AG09309 (cell line): ENCODE measurements around the gene EHBP1.

ENCODE experiments used
- DNase-seq: peaks from one replicate; pipeline ENCODE4 v3.0.0-alpha.2; 2010; ENCODE audit warnings: low read depth
- H3K4me3 ChIP-seq: 2 replicates; pipeline ENCODE4 v1.5.1; 2011; ENCODE audit warnings: mild to moderate bottlenecking, low read depth, low read length, moderate library complexity; ENCODE audit not compliant: control insufficient read depth
- TF ChIP-seq, protein P1 (sequence below): IDR thresholded peaks from 2 replicates; pipeline ENCODE4 v1.5.1; 2011; ENCODE audit warnings: mild to moderate bottlenecking, low read depth, low read length, inconsistent platforms; ENCODE audit not compliant: insufficient read depth, control insufficient read depth; ENCODE audit errors: missing control alignments

Gene EHBP1

GRCh38 chr2:62795341-62795740 is 89.8 kb downstream of the EHBP1 start:
- no peak for DNase-seq
- no peak overlapping the region for H3K4me3 ChIP-seq
- TF ChIP-seq, protein P1, sequence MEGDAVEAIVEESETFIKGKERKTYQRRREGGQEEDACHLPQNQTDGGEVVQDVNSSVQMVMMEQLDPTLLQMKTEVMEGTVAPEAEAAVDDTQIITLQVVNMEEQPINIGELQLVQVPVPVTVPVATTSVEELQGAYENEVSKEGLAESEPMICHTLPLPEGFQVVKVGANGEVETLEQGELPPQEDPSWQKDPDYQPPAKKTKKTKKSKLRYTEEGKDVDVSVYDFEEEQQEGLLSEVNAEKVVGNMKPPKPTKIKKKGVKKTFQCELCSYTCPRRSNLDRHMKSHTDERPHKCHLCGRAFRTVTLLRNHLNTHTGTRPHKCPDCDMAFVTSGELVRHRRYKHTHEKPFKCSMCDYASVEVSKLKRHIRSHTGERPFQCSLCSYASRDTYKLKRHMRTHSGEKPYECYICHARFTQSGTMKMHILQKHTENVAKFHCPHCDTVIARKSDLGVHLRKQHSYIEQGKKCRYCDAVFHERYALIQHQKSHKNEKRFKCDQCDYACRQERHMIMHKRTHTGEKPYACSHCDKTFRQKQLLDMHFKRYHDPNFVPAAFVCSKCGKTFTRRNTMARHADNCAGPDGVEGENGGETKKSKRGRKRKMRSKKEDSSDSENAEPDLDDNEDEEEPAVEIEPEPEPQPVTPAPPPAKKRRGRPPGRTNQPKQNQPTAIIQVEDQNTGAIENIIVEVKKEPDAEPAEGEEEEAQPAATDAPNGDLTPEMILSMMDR = no peak

GRCh38 chr2:62797107-62797506 is 91.6 kb downstream of the EHBP1 start:
- H3K4me3 ChIP-seq = no peak overlapping the region
- TF ChIP-seq, protein P1 = no peak
- no peak for DNase-seq

DNA sequence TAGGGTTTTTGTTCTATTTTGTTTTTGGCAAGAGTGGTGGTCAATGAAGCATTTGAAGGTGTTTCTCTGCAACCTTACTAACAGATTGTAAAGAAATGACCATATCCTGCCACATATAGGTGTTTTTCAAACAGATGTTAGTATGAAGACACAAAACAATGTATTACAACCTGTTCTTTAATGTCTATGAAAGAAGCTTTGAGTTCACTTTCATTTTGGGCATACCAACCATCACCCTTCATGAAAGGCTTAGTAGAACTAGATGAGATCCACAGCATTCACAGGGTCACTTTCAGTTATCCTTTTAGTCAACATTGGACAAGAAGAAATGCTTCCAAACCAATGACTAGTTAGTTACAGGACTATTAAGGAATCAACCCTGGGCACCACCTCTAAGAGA is 95.1 kb downstream of the EHBP1 start:
- TF ChIP-seq, protein P1 = no peak
- DNase-seq = no peak
- H3K4me3 ChIP-seq = no peak overlapping the region

DNA sequence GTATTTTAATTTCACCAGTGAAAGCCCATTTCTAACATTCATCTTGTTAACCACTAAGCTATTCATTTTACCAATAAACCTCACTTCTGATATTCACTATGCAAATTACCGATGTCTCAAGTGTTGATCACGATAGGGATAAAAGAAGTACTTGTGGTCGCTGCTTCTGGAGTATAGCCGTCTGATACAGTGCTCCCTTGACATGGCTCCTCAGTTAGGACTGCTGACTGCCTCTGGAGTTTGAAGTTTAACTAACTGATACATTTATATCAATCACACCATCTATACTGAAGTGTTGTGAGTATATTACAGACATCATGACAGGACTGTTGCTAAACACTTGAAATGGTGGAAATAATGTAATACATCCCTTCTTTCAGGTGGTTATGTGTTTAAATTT is 95.6 kb downstream of the EHBP1 start:
- TF ChIP-seq, protein P1 = no peak
- no peak for DNase-seq
- no peak overlapping the region for H3K4me3 ChIP-seq

- no peak overlapping the region for H3K4me3 ChIP-seq
- TF ChIP-seq, protein P1 = no peak
- DNase-seq = no peak
Observed at GRCh38 chr2:62801814-62802523, 96.5 kb downstream of the EHBP1 start.

DNA sequence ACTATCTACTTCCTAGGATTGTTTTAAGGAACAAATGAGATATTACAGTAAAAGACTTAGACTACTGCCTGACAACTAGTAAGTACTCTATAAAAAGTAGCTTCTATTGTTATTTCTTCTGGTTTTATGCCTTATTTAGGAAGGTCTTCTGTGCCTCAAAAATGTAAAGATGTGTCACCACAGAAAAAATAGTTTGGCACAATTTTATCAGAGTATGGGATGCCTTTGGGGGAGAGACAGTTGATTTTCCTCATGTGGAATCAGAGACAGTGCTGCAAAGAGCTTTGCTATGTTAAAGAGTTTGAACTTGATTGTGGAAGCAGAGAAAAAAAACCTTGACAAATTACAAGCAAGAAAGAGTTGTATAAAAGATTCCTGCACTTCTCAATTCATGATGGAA is 98.4 kb downstream of the EHBP1 start:
- TF ChIP-seq, protein P1 = no peak
- H3K4me3 ChIP-seq = no peak overlapping the region
- DNase-seq = no peak
